Measurements from ENCODE around the gene FARS2.

- TF ChIP-seq CTCF (IDR thresholded peaks at IDR 0.05; ENCODE audit: low read depth, low read length): no peak
- no peak for TF ChIP-seq EZH2phosphoT487 (IDR thresholded peaks at IDR 0.05; ENCODE audit: low read depth)
Observed at GRCh38 chr6:5559651-5560050, 298.3 kb downstream of the FARS2 start.

Measured in OCI-LY3 (cell line).